ENCODE measurements around the gene OSBP. TPM values are rescaled to one million over a fixed set of nuclear protein-coding genes. Genes with fewer than 3 reads are reported as not detected.

Gene OSBP
- total and polyA plus RNA-seq, 9 of the 15 experiments (the other 6 are each of a cell fraction or from before 2014, with no cell fraction given): 11.7 to 49.0 (median 28.7) TPM

DNA sequence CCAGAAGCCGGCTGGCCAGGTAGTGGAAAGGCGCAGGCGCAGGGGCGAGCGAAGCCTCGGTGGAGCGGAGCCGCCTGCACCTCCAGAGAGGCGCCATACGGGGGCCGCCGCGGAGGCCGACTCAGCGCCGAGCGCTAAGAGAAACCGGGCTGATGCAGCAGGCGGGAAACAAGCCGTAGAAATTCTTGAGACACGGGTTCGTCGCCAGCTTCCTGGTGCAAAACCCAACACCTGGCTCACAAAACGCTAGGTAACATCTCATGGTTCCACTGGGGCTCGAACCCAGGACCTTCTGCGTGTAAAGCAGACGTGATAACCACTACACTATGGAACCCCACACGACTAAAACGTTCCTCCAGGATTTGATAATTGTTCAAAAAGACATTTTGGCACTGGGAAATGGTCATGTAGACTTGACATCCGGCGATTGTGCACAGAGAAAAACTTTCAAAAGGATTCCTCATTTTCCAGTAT is 65.2 kb downstream of the OSBP start (continued):
- TF ChIP-seq, protein P1, sequence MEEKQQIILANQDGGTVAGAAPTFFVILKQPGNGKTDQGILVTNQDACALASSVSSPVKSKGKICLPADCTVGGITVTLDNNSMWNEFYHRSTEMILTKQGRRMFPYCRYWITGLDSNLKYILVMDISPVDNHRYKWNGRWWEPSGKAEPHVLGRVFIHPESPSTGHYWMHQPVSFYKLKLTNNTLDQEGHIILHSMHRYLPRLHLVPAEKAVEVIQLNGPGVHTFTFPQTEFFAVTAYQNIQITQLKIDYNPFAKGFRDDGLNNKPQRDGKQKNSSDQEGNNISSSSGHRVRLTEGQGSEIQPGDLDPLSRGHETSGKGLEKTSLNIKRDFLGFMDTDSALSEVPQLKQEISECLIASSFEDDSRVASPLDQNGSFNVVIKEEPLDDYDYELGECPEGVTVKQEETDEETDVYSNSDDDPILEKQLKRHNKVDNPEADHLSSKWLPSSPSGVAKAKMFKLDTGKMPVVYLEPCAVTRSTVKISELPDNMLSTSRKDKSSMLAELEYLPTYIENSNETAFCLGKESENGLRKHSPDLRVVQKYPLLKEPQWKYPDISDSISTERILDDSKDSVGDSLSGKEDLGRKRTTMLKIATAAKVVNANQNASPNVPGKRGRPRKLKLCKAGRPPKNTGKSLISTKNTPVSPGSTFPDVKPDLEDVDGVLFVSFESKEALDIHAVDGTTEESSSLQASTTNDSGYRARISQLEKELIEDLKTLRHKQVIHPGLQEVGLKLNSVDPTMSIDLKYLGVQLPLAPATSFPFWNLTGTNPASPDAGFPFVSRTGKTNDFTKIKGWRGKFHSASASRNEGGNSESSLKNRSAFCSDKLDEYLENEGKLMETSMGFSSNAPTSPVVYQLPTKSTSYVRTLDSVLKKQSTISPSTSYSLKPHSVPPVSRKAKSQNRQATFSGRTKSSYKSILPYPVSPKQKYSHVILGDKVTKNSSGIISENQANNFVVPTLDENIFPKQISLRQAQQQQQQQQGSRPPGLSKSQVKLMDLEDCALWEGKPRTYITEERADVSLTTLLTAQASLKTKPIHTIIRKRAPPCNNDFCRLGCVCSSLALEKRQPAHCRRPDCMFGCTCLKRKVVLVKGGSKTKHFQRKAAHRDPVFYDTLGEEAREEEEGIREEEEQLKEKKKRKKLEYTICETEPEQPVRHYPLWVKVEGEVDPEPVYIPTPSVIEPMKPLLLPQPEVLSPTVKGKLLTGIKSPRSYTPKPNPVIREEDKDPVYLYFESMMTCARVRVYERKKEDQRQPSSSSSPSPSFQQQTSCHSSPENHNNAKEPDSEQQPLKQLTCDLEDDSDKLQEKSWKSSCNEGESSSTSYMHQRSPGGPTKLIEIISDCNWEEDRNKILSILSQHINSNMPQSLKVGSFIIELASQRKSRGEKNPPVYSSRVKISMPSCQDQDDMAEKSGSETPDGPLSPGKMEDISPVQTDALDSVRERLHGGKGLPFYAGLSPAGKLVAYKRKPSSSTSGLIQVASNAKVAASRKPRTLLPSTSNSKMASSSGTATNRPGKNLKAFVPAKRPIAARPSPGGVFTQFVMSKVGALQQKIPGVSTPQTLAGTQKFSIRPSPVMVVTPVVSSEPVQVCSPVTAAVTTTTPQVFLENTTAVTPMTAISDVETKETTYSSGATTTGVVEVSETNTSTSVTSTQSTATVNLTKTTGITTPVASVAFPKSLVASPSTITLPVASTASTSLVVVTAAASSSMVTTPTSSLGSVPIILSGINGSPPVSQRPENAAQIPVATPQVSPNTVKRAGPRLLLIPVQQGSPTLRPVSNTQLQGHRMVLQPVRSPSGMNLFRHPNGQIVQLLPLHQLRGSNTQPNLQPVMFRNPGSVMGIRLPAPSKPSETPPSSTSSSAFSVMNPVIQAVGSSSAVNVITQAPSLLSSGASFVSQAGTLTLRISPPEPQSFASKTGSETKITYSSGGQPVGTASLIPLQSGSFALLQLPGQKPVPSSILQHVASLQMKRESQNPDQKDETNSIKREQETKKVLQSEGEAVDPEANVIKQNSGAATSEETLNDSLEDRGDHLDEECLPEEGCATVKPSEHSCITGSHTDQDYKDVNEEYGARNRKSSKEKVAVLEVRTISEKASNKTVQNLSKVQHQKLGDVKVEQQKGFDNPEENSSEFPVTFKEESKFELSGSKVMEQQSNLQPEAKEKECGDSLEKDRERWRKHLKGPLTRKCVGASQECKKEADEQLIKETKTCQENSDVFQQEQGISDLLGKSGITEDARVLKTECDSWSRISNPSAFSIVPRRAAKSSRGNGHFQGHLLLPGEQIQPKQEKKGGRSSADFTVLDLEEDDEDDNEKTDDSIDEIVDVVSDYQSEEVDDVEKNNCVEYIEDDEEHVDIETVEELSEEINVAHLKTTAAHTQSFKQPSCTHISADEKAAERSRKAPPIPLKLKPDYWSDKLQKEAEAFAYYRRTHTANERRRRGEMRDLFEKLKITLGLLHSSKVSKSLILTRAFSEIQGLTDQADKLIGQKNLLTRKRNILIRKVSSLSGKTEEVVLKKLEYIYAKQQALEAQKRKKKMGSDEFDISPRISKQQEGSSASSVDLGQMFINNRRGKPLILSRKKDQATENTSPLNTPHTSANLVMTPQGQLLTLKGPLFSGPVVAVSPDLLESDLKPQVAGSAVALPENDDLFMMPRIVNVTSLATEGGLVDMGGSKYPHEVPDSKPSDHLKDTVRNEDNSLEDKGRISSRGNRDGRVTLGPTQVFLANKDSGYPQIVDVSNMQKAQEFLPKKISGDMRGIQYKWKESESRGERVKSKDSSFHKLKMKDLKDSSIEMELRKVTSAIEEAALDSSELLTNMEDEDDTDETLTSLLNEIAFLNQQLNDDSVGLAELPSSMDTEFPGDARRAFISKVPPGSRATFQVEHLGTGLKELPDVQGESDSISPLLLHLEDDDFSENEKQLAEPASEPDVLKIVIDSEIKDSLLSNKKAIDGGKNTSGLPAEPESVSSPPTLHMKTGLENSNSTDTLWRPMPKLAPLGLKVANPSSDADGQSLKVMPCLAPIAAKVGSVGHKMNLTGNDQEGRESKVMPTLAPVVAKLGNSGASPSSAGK (IDR thresholded peaks at IDR 0.05): peak; percentile 63
- TF ChIP-seq DDX20 (tag; IDR thresholded peaks at IDR 0.05; ENCODE audit: low read depth) (no peak), PPARD (CRISPR knock-in tag; IDR thresholded peaks at IDR 0.05) (no peak), ZNF280B (CRISPR knock-in tag; IDR thresholded peaks at IDR 0.05) (no peak), CEBPG (CRISPR knock-in tag; IDR thresholded peaks at IDR 0.05) (peak; percentile 72; the same call in 1 of the 2 replicates), CEBPG (tag; conservative IDR thresholded peaks at IDR 0.05 in 1 of 2, IDR thresholded peaks at IDR 0.05 in 1 of 2) (no peak), SMAD3 (CRISPR knock-in tag; conservative IDR thresholded peaks at IDR 0.05) (no peak), MYC (IDR thresholded peaks at IDR 0.05; ENCODE audit: low read depth, low read length) (peak; percentile 34), MYC (CRISPR knock-in tag; IDR thresholded peaks at IDR 0.05; ENCODE audit: borderline replicate concordance, low read depth) (no peak), ZNF239 (CRISPR knock-in tag; IDR thresholded peaks at IDR 0.05) (no peak), ZNF175 (CRISPR knock-in tag; IDR thresholded peaks at IDR 0.05; ENCODE audit: low read depth) (peak; percentile 98)
- TF ChIP-seq, protein P2, sequence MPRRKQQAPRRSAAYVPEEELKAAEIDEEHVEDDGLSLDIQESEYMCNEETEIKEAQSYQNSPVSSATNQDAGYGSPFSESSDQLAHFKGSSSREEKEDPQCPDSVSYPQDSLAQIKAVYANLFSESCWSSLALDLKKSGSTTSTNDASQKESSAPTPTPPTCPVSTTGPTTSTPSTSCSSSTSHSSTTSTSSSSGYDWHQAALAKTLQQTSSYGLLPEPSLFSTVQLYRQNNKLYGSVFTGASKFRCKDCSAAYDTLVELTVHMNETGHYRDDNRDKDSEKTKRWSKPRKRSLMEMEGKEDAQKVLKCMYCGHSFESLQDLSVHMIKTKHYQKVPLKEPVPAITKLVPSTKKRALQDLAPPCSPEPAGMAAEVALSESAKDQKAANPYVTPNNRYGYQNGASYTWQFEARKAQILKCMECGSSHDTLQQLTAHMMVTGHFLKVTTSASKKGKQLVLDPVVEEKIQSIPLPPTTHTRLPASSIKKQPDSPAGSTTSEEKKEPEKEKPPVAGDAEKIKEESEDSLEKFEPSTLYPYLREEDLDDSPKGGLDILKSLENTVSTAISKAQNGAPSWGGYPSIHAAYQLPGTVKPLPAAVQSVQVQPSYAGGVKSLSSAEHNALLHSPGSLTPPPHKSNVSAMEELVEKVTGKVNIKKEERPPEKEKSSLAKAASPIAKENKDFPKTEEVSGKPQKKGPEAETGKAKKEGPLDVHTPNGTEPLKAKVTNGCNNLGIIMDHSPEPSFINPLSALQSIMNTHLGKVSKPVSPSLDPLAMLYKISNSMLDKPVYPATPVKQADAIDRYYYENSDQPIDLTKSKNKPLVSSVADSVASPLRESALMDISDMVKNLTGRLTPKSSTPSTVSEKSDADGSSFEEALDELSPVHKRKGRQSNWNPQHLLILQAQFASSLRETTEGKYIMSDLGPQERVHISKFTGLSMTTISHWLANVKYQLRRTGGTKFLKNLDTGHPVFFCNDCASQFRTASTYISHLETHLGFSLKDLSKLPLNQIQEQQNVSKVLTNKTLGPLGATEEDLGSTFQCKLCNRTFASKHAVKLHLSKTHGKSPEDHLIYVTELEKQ (CRISPR knock-in tag; IDR thresholded peaks at IDR 0.05): no peak

All from K562 (cell line).